Endothelial cell (in vitro differentiated cells): Measurements from ENCODE around the gene CST9. TPM values are rescaled to one million over a fixed set of nuclear protein-coding genes. Genes with fewer than 3 reads are reported as not detected.

Experiments used
- DNase-seq: peaks from one replicate; pipeline ENCODE4 v3.0.0; 2021; ENCODE audit warnings: low spot score
- H3K27ac Mint-ChIP-seq: one replicate; pipeline ENCODE4 v1.8.0; 2021; ENCODE audit warnings: mixed read lengths, inconsistent platforms; ENCODE audit not compliant: unreplicated experiment
- H3K27me3 Mint-ChIP-seq: one replicate; pipeline ENCODE4 v1.8.0; 2021; ENCODE audit warnings: mild to moderate bottlenecking, moderate library complexity, mixed read lengths, inconsistent platforms; ENCODE audit not compliant: unreplicated experiment
- H3K36me3 Mint-ChIP-seq: one replicate; pipeline ENCODE4 v1.8.0; 2021; ENCODE audit warnings: mild to moderate bottlenecking, low read depth, mixed read lengths, inconsistent platforms; ENCODE audit not compliant: unreplicated experiment
- H3K4me1 Mint-ChIP-seq: one replicate; pipeline ENCODE4 v1.8.0; 2021; ENCODE audit warnings: mild to moderate bottlenecking, mixed read lengths, inconsistent platforms; ENCODE audit not compliant: unreplicated experiment
- H3K4me3 Mint-ChIP-seq: one replicate; pipeline ENCODE4 v1.8.0; 2021; ENCODE audit warnings: mild to moderate bottlenecking, mixed read lengths, inconsistent platforms; ENCODE audit not compliant: unreplicated experiment
- H3K9me3 Mint-ChIP-seq: one replicate; pipeline ENCODE4 v1.8.0; 2021; ENCODE audit warnings: mixed read lengths, inconsistent platforms; ENCODE audit not compliant: unreplicated experiment
- CTCF ChIP-seq: fragments of 200-600 bp; sonication (generic); IDR thresholded peaks from one replicate; pipeline ENCODE4 v1.5.0; 2021; ENCODE audit warnings: antibody characterized with exemption; ENCODE audit not compliant: unreplicated experiment
- long read RNA-seq: library from polyadenylated mRNA; unstranded; transcript quantifications from one replicate; pipeline ENCODE4 v2.0.0, GENCODE V29; 2020; ENCODE audit not compliant: unreplicated experiment
- total RNA-seq: library from RNA; stranded (reverse); fragmentation: NEBNext Ultra II Directional; extraction: Animal tissue kit (Norgen Biotek cat#: 25700); gene quantifications from one replicate; pipeline ENCODE4 v1.2.1, GENCODE V29; 2021; ENCODE audit not compliant: unreplicated experiment

The CST9 gene, protein sequence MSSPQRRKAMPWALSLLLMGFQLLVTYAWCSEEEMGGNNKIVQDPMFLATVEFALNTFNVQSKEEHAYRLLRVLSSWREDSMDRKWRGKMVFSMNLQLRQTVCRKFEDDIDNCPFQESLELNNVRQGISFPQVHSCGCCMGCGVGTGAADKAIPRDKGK
- total RNA-seq, result not detected
- long read RNA-seq, result 0 reads

- no peaks in the 10 kb centered on the region for H3K4me1 Mint-ChIP-seq
- DNase-seq, result no peak
- TF ChIP-seq CTCF, result no peak
- no peaks in the 10 kb centered on the region for H3K27me3 Mint-ChIP-seq
- H3K27ac Mint-ChIP-seq, result no peak within 1 kb of the TSS
- H3K9me3 Mint-ChIP-seq, result no peaks in the 10 kb centered on the region
- no peak within 1 kb of the TSS for H3K4me3 Mint-ChIP-seq
- no peaks in the 10 kb centered on the region for H3K36me3 Mint-ChIP-seq
These were observed at the start of gene CST9 for GRCh38 chr20:23605867-23606651. CST9 (minus strand) TSS chr20:23605917; CDS start chr20:23605864, 53 bp downstream.

DNA sequence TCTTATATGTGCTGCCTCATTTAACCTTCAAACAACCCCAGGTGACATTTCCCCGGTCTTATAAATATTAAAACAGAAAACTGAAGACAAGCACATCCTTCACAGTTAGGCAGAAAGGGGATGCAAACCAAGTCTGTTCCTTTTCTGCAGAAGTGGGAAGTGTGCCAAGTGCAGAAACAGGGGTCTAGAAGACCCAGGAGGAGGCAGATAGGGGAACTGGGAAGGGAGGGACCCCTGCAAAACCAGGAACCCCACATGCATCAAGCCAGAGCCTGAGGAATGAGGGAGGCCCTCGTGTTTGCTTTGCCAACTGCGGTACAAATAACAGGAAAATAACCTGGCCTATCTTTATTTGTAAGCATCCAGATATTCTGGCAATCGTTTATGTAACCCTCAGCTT is 49.0 kb upstream of the CST9 start:
- Mint-ChIP-seq H3K9me3 (no peaks in the 10 kb centered on the region), H3K27ac (no peak overlapping the region), H3K36me3 (no peaks in the 10 kb centered on the region), H3K27me3 (peaks cover 4% of the 10 kb centered on the region), H3K4me3 (no peak overlapping the region), H3K4me1 (peaks cover 3% of the 10 kb centered on the region)
- DNase-seq, result no peak
- TF ChIP-seq CTCF, result no peak

DNA sequence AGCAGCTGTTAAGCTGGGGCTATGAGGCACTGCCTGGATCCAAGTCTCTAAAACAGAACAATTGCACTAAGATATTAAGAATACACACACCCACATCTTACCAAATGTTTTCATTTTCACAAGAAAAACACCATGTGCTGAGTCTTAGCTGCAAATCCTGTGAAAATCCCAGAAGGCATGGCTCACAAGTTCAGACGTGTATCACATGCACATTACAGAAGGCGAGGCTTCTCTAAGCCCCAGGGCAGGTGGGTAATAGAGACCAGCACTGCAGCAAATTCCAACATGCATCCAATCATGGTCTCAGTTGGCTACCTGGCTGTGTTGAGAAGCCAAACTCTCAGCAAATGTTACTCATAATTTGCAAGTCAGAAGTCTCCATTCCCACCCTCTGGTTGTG is 48.3 kb upstream of the CST9 start:
- H3K27ac Mint-ChIP-seq, result no peak overlapping the region
- H3K36me3 Mint-ChIP-seq, result no peaks in the 10 kb centered on the region
- no peaks in the 10 kb centered on the region for H3K9me3 Mint-ChIP-seq
- peaks cover 3% of the 10 kb centered on the region for H3K4me1 Mint-ChIP-seq
- no peak for DNase-seq
- peaks cover 4% of the 10 kb centered on the region for H3K27me3 Mint-ChIP-seq
- no peak for TF ChIP-seq CTCF
- no peak overlapping the region for H3K4me3 Mint-ChIP-seq

DNA sequence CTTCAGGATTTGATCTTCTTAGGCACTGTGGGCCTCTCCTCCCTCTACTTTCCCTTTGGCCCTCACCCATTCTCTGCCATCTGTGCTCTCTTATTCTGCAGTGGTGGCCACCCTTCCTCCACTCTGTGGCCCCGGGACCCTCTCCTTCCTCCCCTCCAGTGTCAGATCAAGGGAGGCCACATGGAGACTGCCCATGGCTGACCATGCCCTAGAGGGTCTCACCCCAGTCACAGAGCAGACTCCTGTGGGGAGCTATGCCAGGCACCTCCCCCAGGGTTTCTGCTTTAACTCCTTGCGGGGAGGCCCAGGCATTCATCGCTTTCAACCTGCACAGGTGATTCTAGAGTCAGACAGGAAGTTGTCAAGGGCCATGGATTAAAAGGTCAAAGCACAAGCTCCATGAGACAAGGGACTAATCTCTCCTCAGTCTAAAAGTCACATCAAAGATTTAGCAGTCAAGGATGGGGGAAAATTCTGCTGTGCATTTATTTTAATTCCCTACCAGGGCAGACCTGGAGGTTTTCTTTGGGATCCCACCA is 47.8 kb upstream of the CST9 start:
- H3K4me3 Mint-ChIP-seq, result no peak overlapping the region
- H3K36me3 Mint-ChIP-seq, result no peaks in the 10 kb centered on the region
- H3K27me3 Mint-ChIP-seq, result peaks cover 4% of the 10 kb centered on the region
- H3K9me3 Mint-ChIP-seq, result no peaks in the 10 kb centered on the region
- DNase-seq, result no peak
- TF ChIP-seq CTCF, result no peak
- peaks cover 2% of the 10 kb centered on the region for H3K4me1 Mint-ChIP-seq
- no peak overlapping the region for H3K27ac Mint-ChIP-seq

DNA sequence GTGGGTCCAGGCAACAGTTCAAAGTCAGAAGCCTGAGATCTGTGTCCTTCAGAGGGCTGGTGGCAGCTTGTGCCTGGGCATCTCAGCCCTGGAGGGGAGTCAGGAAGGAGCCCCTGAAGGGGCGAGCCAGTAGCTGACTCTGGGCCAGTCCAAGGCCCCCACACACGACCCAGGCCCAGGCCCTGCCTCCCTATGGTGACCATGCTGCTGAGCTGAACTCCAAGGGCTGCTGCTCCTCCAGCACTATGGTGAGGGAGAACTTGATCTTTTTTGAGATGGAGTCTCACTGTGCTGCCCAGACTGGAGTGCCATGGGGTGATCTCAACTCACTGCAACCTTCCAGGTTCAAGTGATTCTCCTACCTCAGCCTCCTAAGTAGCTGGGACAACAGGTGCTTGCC is 47.2 kb upstream of the CST9 start:
- H3K27ac Mint-ChIP-seq, result no peak overlapping the region
- H3K4me3 Mint-ChIP-seq, result no peak overlapping the region
- H3K9me3 Mint-ChIP-seq, result no peaks in the 10 kb centered on the region
- no peaks in the 10 kb centered on the region for H3K36me3 Mint-ChIP-seq
- no peak for DNase-seq
- no peaks in the 10 kb centered on the region for H3K4me1 Mint-ChIP-seq
- H3K27me3 Mint-ChIP-seq, result peaks cover 4% of the 10 kb centered on the region
- TF ChIP-seq CTCF, result no peak
